Esophagus squamous epithelium (tissue), 4 donors: ENCODE results near the gene TEKT2.

ENCODE experiments used
- POLR2A ChIP-seq, 4 donors: fragments of 450-650 bp; IDR thresholded peaks; one replicate each; pipeline ENCODE4 v1.6.1; 2017; ENCODE audit warnings: antibody characterized with exemption in 4 of 4, mild to moderate bottlenecking in 4 of 4, moderate library complexity in 3 of 4
- TF ChIP-seq, protein P1 (sequence below), 6 experiments: fragments of 450-650 bp in 4 of 6; fragments of 200-600 bp in 2 of 6; sonication (generic) in 2 of 6; IDR thresholded peaks; one replicate each; pipeline ENCODE4 v1.5.1; 2016 to 2019; ENCODE audit warnings: antibody characterized with exemption in 6 of 6, mild to moderate bottlenecking in 4 of 6, moderate library complexity in 4 of 6

DNA sequence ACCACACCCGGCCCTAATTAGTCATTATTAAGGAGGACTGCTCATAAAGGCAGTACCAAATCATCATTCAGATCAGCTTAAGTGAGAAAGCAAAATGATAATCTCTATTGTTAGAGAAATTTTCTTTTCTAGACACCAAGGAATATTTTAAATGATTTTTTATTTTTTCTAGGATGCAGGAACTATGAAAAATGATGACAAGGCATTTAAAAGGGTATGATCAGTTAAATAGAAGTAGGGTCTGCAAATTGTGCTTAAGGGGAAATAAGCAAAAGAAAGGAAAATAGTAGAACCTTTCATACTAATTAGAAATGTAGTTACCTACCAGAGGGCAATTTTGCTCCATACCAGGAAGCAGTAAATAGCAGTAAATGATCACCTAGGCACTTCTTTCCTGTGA is 21.6 kb upstream of the TEKT2 start:
- TF ChIP-seq, protein P1, sequence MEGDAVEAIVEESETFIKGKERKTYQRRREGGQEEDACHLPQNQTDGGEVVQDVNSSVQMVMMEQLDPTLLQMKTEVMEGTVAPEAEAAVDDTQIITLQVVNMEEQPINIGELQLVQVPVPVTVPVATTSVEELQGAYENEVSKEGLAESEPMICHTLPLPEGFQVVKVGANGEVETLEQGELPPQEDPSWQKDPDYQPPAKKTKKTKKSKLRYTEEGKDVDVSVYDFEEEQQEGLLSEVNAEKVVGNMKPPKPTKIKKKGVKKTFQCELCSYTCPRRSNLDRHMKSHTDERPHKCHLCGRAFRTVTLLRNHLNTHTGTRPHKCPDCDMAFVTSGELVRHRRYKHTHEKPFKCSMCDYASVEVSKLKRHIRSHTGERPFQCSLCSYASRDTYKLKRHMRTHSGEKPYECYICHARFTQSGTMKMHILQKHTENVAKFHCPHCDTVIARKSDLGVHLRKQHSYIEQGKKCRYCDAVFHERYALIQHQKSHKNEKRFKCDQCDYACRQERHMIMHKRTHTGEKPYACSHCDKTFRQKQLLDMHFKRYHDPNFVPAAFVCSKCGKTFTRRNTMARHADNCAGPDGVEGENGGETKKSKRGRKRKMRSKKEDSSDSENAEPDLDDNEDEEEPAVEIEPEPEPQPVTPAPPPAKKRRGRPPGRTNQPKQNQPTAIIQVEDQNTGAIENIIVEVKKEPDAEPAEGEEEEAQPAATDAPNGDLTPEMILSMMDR (IDR thresholded peaks at IDR 0.05), result no peak
- no peak for TF ChIP-seq POLR2A (IDR thresholded peaks at IDR 0.05)
